A549 (cell line): ENCODE measurements around the gene SAMD3.

ENCODE experiments used
- HDAC2 ChIP-seq: fragments of 200-600 bp; sonication (generic); IDR thresholded peaks from 2 replicates; pipeline ENCODE4 v1.6.1; 2016
- JUN ChIP-seq, 2 experiments: fragments of >200 bp; sonication (Bioruptor Twin); formaldehyde crosslinking; IDR thresholded peaks; 2 replicates in 1 of 2; 3 replicates in 1 of 2; pipeline ENCODE4 v1.6.1; 2016 to 2017
- NFE2L2 ChIP-seq: fragments of 150-350 bp; conservative IDR thresholded peaks from 2 replicates; pipeline ENCODE4 v1.6.1; 2014; ENCODE audit warnings: low read length
- POLR2A ChIP-seq: IDR thresholded peaks from 2 replicates; pipeline ENCODE4 v1.6.1; 2012; ENCODE audit warnings: mild to moderate bottlenecking, low read length
- RARB ChIP-seq: fragments of 250-450 bp; sonication (Bioruptor Pico); IDR thresholded peaks from 2 replicates; pipeline ENCODE4 v1.8.0; 2021; ENCODE audit warnings: mild to moderate bottlenecking, moderate library complexity
- RFX5 ChIP-seq: fragments of 450-650 bp; IDR thresholded peaks from 2 replicates; pipeline ENCODE4 v1.7.1; 2014; ENCODE audit warnings: antibody characterized with exemption, mild to moderate bottlenecking, moderate library complexity
- RNF2 ChIP-seq: fragments of 200-600 bp; sonication (generic); IDR thresholded peaks from 2 replicates; pipeline ENCODE4 v1.6.1; 2016; ENCODE audit warnings: low read depth, mild to moderate bottlenecking, antibody characterized with exemption, moderate library complexity, borderline replicate concordance
- ZNF302 ChIP-seq: fragments of 250-450 bp; sonication (Bioruptor Pico); IDR thresholded peaks from 2 replicates; pipeline ENCODE4 v1.9.0; 2021; ENCODE audit warnings: inconsistent platforms, mild to moderate bottlenecking, moderate library complexity
- TF ChIP-seq, protein P1 (sequence below): fragments of >200 bp; sonication (Bioruptor Twin); formaldehyde crosslinking; IDR thresholded peaks from 3 replicates; pipeline ENCODE4 v1.5.1; 2016
- TF ChIP-seq, protein P2 (sequence below): fragments of >200 bp; sonication (Bioruptor Twin); formaldehyde crosslinking; IDR thresholded peaks from 3 replicates; pipeline ENCODE4 v1.6.1; 2016
- TF ChIP-seq, protein P3 (sequence below): IDR thresholded peaks from 2 replicates; pipeline ENCODE4 v1.6.1; 2012; ENCODE audit warnings: low read depth, borderline replicate concordance
- TF ChIP-seq, protein P4 (sequence below): fragments of 150-350 bp; IDR thresholded peaks from 2 replicates; pipeline ENCODE4 v1.6.1; 2014; ENCODE audit warnings: low read depth, mild to moderate bottlenecking, low read length
- TF ChIP-seq, protein P5 (sequence below): fragments of 450-650 bp; IDR thresholded peaks from 2 replicates; pipeline ENCODE4 v1.6.1; 2014; ENCODE audit warnings: antibody characterized with exemption

DNA sequence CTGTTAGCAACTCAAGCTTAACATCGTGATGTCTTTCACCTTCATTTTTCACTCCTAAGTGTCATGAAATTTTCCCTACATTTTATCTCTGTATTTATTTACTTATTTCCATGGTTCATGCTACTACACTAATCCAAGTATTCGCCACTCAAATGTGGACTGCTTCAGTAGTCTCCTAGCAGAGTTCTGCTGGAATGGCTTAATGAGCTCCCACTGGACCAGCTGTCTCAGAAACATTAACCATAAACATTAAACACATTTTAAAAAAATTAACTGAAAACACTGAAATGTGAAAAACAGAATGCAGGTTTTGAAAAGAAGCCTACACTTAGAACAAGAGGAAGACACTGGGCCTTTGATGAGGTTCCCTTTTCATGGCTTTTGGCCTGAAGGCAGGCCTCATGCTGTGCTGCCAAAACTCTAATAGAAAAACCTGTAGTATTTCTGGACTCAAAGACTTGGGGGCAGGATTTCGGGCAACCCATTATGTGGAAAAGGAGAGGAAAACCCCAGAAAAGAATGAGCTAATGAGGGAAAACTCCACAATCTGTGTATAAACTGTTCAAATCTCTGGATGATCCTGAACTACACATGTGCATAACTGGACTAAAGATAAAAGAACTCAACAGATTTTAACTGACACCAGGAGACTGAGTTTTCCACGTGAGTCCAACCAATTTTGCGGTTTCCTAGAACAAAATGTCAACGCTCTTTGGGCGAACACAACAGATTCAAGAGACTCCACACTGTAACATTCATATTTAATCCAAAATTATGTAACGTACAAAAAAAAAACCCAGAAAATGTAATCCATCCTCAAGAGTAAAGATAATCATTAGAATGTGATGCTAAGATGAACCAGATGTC lies 33.0 kb downstream of the SAMD3 start:
- TF ChIP-seq POLR2A (no peak), HDAC2 (no peak), RFX5 (no peak), ZNF302 (no peak), RARB (CRISPR knock-in tag) (no peak), JUN (IDR thresholded peaks at IDR 0.05) (no peak), RNF2 (no peak), NFE2L2 (no peak)
- TF ChIP-seq, protein P1, sequence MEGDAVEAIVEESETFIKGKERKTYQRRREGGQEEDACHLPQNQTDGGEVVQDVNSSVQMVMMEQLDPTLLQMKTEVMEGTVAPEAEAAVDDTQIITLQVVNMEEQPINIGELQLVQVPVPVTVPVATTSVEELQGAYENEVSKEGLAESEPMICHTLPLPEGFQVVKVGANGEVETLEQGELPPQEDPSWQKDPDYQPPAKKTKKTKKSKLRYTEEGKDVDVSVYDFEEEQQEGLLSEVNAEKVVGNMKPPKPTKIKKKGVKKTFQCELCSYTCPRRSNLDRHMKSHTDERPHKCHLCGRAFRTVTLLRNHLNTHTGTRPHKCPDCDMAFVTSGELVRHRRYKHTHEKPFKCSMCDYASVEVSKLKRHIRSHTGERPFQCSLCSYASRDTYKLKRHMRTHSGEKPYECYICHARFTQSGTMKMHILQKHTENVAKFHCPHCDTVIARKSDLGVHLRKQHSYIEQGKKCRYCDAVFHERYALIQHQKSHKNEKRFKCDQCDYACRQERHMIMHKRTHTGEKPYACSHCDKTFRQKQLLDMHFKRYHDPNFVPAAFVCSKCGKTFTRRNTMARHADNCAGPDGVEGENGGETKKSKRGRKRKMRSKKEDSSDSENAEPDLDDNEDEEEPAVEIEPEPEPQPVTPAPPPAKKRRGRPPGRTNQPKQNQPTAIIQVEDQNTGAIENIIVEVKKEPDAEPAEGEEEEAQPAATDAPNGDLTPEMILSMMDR: no peak
- TF ChIP-seq, protein P2, sequence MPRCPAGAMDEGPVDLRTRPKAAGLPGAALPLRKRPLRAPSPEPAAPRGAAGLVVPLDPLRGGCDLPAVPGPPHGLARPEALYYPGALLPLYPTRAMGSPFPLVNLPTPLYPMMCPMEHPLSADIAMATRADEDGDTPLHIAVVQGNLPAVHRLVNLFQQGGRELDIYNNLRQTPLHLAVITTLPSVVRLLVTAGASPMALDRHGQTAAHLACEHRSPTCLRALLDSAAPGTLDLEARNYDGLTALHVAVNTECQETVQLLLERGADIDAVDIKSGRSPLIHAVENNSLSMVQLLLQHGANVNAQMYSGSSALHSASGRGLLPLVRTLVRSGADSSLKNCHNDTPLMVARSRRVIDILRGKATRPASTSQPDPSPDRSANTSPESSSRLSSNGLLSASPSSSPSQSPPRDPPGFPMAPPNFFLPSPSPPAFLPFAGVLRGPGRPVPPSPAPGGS: no peak
- TF ChIP-seq, protein P3, sequence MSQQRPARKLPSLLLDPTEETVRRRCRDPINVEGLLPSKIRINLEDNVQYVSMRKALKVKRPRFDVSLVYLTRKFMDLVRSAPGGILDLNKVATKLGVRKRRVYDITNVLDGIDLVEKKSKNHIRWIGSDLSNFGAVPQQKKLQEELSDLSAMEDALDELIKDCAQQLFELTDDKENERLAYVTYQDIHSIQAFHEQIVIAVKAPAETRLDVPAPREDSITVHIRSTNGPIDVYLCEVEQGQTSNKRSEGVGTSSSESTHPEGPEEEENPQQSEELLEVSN: no peak
- TF ChIP-seq, protein P4, sequence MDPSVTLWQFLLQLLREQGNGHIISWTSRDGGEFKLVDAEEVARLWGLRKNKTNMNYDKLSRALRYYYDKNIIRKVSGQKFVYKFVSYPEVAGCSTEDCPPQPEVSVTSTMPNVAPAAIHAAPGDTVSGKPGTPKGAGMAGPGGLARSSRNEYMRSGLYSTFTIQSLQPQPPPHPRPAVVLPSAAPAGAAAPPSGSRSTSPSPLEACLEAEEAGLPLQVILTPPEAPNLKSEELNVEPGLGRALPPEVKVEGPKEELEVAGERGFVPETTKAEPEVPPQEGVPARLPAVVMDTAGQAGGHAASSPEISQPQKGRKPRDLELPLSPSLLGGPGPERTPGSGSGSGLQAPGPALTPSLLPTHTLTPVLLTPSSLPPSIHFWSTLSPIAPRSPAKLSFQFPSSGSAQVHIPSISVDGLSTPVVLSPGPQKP: no peak
- TF ChIP-seq, protein P5, sequence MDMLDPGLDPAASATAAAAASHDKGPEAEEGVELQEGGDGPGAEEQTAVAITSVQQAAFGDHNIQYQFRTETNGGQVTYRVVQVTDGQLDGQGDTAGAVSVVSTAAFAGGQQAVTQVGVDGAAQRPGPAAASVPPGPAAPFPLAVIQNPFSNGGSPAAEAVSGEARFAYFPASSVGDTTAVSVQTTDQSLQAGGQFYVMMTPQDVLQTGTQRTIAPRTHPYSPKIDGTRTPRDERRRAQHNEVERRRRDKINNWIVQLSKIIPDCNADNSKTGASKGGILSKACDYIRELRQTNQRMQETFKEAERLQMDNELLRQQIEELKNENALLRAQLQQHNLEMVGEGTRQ: no peak
